ENCODE data around the gene MTG1.
"Not testable (repeated sequence)": the region's sequence is repeated elsewhere in the genome, so short reads cannot be mapped to it uniquely, and the experiment has no call there.

Gene MTG1

DNA sequence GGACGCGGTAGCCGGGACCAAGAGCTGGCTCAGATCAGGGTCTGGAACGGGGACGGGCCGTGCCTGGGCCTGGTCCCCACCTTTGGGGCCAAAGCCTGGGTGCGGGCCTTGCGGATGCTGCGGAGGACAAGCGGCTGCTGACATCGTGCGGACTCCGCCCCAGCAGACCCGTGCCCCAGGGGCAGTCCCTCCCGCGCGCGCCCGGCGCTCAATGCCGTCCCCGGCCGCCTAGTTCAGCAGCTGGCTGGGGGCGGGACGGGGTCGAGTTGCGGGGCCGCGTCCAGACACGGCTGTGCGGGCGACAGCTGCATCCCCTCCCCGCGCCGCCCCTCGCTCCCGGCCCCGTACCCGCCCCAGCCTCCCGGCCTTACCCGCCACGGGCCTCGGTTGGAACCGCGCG, 30.1 kb downstream of the MTG1 start:
- not testable (repeated sequence) for DNase-seq (ENCODE audit: low read depth in 2 of 2)

DNA sequence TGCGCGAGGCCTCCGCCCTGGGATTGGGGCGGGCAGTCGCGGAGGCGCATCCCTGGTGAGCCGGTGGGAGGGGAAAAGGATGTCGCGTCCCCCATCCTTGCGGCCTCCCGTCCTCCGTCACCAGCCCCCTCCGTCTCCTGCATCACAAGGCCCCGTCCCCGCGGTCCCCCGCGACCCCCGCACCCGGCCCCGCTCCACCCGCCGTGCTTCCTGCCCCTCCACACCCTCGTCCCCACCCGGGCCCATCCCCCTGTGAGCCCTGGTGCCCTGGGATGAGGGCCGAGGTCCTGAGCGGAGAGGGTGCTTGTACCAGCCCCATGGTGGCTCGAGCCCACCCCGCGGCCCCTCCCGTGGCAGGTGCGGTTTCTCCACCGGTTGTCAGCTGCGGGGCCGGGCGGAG, 30.6 kb downstream of the MTG1 start, which contains the start of gene SPRN:
TSS of gene SPRN (minus strand) at position 25 of the 400 bp plus-strand sequence. CDS start 944 bp downstream, outside the sequence.
- not testable (repeated sequence) for DNase-seq (ENCODE audit: low read depth in 2 of 2)

DNA sequence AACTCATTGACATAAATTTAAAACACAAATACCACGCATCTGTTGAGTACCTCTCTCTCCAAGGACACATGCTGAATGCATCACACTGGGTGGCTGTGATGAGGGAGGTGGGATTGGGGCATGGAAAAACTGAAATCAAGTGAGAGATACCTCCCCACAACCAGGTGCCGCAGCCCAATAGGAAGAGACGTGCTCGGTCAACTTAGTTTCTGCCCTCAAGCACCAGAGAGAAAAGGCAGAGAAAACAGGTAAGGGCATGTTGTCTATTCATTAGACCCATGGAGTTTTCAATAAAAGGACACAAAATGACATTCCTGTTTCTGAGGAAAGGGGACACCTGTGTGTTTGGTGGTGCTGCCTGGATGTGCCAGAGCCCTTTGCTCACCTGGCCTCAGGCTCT, 35.6 kb downstream of the MTG1 start:
- DNase-seq (ENCODE audit: low read depth in 2 of 2): not testable (repeated sequence)

DNA sequence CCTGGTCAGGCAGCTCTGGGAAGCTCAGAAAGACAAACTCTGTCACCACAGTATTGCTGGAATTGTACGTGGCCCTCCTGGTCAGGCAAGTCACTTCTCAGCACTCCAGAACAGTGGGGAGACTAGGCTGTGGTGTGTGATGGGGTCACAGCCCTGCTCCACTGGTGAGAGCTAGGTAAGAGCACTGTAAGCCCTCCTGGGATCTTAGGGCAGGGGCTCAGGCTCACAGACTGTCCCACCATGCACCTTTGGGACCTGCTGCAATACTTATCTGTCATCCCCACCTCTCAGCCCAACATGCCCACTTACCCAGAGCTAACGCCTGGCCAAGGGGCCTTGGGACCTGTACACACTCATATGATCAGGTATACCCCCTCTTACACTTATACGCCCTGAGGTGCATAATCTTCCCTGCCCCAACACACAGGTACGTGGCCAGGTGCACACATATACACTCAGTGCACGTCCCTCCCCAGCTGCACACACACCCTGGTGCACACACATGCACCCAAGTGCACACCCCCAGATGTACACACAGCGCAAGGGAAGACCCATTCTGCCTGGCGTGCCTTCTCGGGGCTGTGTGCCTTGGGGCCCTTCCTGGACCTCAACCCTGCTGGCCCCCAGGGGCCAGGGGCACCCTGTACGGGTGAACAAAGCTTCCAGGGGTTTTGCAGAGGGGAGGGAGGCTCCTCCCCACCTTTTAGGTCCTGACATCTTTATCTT, 38.1 kb downstream of the MTG1 start:
- not testable (repeated sequence) for DNase-seq (ENCODE audit: low read depth in 2 of 2)

DNA sequence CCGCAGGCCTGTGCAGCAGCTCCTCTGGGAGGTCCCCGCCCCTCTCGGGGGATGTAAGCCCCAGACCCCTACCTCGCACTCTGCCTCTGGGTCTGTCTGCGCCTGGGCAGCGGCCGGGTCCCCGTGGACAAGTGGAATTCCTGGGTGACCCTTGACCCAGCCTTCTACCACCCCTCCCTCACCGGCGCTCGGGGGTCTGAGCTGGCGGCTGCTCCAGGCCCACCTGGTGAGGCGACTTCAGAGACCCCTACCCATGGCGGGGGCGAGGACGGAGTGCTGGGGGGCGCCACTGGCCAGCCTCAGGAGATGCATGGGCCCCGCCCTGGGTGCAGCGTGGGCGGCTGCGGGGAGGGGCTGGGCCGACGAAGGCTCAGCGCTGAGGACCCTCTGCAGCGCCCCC, 38.8 kb downstream of the MTG1 start:
- not testable (repeated sequence) for DNase-seq (ENCODE audit: low read depth in 2 of 2)

DNA sequence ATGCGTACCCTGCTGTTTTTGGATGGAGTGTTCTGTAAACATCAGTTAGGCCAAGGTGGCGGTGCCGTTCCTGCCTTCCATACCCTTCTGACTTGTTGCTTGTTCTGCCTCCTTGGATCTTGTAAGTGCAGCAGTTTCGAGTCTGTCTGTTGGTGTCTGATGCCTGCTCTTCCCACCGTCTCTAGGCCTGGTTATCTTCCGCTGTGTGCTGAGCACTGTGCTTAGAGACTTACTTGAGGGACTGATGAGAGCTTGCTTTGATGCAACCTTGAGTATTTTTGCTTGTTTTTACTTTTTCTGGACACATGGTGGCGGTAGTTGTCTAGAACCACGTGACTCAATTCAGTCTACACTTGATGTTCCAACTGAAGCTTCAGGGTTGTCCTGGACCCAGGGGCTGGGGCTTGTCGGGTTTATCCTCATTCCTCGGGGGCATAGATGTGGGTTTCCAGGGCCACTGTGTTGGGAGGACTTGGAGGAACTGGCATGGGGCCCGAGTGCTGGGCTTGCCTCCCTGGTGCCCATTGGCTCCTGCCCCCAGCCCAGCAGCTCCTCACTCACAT, 44.8 kb downstream of the MTG1 start:
- DNase-seq (ENCODE audit: low read depth in 2 of 2): no peak

DNA sequence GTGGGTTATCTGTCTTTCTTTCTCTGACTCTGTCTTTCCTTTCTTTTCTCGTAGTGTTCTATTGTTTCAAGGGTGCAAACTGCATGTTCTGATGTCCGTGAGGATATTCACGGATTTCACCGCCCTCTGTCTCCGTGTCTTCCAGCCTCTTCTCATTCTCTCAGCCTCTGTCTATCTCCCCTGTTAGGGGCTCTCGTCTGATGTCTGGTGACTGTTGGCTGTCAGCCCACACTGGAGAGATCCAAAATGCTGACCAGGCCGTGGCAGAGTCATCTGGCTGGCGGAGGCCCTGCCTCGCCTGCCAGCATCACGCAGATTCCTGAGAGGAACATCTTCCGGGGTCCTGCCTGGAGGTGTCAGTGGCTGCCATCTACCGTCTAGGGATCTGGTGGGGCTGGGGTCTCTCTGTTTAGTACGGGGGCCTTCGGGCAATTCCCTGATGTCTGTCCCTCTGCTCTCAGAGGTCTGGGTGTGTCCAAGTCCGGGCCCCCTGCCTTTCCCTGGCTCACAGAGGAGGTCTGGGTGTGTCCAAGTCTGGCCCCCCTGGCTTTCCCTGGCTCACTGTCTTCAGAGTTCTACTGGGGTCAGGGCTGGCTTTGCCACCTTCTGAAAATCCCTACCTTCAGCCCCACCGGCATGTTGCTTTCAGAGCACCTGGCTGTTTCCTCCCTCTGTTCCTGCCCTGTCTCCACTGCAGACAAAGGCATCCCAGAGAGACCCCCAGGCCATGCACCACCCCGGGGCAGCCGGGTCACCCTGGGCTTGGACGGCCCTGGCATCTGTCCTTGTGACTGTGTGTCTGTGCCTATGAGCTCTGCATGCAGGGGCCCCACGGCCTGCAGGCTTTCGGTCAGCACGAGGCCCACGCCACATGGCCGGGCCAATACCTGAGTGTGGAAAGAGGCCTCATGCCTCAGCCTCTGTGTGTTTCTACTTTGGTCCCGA, 45.8 kb downstream of the MTG1 start:
- no peak for DNase-seq (ENCODE audit: low read depth in 2 of 2)

DNA sequence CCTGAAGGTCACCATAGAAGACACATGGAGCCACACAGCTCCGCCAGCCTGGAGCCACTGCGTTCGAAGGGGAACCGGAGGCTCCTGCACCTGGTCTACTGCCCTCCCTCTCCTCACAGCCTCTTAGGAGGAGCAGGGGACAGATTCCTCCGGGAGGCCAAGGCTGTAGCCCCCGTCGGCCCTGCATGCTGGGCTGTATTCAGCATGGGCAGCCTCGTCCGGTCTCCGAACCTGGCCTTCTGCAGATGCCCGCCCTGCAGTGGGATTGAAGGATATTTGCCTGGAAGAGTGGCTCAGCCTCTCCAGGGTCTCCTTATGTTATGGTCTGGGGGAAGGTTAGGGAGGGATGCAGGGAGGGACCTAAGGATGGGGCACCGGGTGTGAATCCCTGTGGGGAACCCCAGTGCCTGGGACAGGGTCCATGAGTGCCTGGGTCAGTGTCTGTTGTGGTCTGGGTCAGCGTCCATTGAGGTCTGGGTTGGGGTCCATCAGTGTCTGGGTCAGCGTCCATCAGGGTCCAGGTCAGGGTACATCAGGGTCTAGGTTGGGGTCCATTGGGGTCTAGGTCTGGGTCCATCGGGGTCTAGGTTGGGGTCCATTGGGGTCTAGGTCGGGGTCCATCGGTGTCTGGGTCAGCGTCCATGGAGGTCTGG, 46.8 kb downstream of the MTG1 start:
- no peak for DNase-seq (ENCODE audit: low read depth in 2 of 2)

DNA sequence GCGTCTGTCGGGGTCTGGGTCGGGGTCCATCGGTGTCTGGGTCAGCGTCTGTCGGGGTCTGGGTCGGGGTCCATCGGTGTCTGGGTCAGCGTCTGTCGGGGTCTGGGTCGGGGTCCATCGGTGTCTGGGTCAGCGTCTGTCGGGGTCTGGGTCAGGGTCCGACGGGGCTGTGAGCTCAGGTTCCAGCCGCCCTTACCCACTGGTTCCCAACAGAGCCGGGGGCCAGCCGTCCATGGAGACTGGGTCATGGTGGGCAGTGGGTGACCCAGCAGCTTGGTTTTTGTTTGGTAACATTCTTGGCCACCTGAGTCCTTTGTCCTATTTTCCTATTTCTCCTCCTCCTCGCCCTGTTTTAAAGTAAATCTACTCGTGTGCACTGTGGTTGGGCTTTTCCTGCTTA, 47.4 kb downstream of the MTG1 start:
- DNase-seq (ENCODE audit: low read depth in 2 of 2): not testable (repeated sequence)

DNA sequence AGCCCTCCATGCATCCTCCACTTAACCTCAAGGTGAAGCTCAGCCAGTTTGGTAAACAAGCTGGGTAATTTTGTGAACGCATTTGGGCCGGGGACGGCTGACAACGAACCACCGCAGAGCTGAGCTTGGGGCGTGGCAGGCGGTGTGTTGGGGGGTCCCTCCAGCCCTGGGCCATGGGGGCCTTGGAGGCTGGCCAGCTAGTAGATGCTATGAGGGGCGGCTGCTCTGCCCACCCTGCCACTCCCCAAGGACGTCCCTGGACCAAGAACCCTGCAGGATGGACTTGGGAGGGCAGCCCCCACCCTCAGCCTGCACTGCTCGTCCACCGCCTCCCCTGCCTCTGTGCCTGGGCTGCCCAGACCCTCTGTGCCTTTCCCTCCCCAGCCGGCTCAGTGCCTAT, 47.8 kb downstream of the MTG1 start:
- DNase-seq (ENCODE audit: low read depth in 2 of 2): no peak

DNA sequence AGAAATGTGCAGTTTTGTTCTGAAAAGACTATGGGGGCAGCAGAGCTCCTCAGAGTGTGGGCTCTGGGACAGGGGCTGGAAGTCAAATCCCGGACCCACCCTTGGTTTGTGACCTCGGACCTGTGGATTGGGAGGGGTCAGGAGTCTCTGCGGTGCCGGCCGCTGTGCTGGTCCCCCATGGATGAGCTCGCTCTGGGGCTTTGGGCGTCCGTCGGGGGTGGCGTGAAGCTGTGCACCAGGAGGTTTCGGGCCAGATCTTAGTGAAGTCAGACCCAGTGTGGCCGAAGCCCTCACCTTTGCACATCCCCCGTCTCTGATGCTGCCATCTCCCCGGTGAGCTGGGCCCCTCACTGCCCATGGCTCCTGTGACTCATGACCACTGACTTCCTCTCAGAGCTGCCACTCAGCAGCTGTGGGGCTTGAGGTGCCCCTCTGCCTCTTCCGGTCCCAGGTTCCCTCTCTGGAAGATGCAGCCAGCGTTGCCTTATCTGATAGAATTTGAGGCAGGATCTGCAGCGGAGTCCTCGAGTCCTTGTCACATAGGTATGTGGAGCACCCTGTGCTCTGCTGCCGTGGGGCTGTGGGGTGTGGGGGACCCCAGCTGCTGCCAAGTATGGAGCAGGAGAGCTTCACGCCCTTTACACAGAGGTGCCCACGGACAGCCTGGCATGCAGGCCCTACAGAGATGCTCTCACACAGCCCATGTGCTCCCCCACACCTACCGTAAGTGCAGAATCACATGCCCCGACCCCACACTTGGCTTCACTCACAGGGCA, 48.4 kb downstream of the MTG1 start:
- no peak for DNase-seq (ENCODE audit: low read depth in 2 of 2)

DNA sequence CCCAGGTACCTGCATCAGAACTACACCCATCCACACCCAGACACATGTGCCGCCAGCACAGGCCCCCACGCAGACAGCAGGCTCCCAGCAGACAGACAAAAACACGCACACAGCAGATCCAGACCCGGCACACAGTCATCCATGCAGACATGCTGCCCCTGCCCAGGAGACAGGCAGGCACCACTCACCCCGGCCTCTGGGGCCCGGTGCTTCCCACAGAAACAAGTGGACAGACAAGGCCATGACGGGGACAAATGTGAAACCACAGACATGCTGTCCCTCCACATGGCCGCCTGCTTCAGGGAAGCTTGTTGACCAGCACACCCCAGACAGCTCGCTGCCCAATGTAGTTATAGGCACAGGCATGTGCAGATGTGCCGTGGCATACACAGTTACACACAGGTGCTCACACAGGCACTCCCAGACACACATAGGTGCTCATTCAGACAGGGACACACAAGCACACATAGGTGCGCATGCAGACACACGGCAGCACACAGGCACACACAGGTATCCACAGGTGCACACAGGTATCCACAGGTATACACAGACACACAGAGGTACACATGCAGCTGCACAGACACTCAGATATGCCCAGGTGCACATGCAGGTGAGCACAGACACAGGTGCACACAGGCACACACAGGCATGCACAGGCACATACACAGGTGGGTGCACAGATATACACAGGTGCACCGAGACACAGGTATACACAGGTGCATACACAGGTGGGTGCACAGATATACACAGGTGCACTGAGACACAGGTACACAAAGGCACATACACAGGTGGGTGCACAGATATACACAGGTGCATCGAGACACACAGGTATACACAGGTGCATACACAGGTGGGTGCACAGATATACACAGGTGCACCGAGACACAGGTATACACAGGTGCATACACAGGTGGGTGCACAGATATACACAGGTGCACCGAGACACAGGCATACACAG, 49.3 kb downstream of the MTG1 start:
- DNase-seq (ENCODE audit: low read depth in 2 of 2): no peak

DNA sequence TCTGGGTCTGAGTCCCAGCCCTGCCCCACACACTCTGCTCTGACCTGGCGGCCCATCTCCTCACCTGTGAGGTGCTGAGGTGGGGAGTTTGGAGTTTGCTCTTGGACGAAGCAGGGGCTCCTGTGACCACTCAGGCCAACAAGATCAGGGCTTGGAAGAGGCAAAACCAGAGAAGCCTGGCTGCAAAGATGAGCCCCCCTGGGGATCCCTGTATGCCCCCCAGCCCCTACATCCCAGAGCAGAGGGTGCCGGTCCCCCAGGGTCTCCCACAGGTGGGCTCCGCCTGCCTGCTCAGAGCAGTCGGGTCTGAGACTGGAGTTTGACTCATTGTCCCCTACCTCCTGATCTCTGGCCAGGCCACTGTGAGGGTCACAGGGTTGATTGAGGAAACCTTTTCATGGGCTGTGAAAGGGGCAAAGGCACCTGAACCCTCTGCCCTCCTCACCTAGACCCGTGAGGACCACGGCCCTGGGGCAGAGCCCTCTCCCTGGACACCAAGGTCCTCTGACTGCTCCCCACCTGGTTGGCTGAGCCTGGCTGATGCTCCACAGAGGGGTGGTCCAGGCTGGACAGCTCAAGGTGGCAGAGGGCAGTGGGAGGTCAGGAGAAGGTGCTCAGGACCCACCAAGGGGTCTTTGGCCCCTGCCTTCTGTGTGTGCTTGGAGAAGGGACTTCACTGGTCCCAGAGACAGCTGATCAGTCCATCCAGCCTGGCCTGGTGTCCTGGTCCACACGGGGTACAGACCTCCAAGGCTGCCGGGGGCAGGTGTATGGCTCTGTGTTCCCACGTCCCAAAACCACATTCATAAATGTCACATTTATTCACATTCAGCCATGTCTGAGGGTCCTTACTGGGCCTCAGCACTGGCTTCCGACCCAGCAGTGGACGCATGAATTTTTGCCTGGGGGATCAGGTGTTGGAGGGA, 50.6 kb downstream of the MTG1 start:
- no peak for DNase-seq (ENCODE audit: low read depth in 2 of 2)

DNA sequence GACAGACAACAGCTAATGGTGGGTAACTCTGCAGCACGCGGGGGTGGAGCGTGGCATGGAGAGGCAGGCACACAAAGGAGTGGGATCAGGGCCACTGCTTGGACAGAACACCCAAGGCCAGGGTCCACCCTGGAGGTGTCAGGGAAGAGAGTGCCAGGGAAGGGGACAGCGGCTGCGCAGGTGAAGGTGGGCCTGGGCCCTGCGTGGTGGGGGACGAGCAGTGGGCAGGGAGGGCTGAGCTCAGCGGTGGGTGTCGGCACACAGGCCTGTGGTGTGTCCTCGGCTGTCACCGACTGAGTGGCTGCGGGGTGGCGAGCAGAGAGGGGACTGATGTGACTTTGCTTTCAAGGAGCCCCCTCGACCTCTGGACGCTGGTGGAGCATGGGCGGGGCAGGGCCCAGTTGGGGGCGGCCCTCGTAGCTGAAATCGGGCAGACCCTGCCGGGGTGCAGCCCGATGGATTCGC, 51.3 kb downstream of the MTG1 start:
- DNase-seq (ENCODE audit: low read depth in 2 of 2): no peak

DNA sequence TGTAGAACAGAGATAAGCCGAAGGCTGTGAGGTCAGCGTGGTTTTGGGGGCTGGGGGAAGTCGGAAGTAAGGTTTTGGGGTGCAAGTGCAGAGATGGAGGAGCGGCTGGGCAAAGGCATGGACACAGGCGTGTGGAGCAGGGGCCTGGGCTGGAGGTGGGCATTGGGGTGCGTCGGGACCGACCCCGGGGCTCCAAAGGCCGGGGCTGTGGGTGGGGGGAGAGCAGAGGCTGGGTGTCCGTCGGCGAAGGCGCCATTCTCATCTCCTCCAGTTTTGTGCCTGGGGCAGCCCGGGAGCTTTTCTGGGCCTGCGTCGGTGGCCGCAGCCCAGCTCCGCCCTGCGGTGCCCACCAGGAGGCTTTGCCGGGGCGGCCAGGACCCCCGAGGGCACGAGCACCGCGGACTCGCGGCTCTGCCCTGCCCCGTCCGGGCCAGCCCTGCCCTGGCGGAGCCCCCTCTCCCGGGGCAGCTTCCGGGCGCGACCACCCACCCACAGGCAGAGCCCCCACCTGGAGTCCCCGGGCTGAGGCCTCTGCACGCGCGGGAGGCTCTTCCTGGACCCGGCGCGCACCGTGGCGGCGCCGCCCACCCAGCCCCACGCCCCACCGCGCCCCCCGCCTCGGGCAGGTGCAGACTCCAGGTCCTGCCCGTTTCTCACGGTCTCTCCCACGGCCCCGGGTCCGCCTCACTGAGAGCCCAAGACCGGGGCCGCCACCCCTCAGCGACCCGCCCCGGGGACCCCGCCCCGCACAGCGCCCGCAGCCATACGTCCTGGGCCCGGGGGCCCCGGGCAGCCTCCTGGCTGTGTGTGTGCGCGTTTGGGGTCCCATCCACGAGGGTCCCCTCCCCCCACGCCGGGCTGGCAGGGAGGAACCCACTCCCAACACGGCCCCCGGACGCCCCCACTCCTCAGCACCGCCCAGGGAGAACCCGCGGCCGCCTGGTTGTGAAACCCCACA, 52.1 kb downstream of the MTG1 start:
- no peak for DNase-seq (ENCODE audit: low read depth in 2 of 2)

DNA sequence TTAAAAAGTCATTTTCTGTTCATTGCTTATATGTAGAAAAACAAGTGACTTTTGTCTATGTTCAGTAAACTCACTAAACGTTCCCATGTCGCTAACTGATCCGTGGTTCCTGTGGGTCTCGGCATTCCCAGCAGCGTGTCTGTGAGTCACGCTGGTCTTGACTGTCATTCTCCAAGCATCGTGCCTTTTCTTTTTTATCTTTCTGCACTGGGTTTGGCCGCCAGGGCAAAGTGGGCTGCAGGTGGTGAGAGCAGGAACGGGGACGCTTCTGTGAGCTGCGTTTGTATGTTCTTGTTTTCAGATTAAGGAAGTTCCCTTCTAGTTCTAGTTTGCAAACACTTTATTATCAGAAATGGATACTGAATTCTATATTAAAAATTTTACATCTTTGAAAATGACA, 53.0 kb downstream of the MTG1 start:
- no peak for DNase-seq (ENCODE audit: low read depth in 2 of 2)

DNA sequence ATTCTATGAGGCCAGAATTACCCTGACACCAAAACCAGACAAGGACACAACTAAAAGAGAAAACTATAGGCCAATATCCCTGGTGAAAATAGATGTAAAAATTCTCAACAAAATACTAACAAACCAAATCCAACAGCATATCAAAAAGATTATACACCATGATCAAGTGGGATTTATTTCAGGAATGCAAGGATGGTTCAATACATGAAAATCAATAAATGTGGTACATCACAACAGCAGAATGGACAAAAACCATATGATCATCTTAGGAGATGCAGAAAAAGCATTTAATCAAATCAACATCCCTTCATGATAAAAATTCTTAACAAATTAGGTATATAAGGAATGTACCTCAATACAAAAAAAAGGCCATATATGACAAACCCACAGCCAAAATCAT, 54.2 kb downstream of the MTG1 start:
- no peak for DNase-seq (ENCODE audit: low read depth in 2 of 2)

DNA sequence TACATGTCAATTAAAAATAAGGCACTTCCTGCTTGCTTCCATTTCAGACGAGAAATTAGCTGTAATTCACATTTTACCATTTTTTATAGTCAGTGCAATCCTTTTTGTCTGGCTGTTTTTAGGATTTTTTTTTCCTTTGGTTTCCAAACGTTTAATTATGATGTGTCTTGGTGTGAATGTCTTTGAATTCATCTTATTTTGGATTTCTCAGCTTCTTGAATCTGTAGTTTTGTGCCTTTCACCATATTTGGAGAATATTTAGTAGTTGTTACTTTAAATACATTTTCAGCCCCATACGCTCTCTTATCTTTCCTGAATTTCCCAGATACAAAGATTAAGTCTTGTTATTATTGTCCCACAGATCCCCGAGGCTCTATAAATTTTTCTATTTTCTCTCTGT, 57.4 kb downstream of the MTG1 start:
- no peak for DNase-seq (ENCODE audit: low read depth in 2 of 2)

Measured in fibroblast of skin of left quadriceps (primary cell).